GM12878 (cell line): Measurements from ENCODE around the gene AMIGO2. TPM values are rescaled to one million over a fixed set of nuclear protein-coding genes. Genes with fewer than 3 reads are reported as not detected.

Experiments used
- ATAC-seq: fragments of 200-7000 bp; cut with Tn5 transposase; 3 replicates; pipeline ENCODE4 v1.9.1; 2020; ENCODE audit warnings: mild to moderate bottlenecking, moderate library complexity
- BruUV-seq: library from RNA; stranded (reverse); fragments of 400-500 nt; replicated peaks from 2 replicates; lab custom pipeline; 2021; lab: Mats Ljungman, UMichigan
- CTCF ChIA-PET: fragments of 300-600 bp; sonication (Branson Sonifier 250); formaldehyde crosslinking; extraction: SDS; loops from one replicate; lab custom pipeline; 2021; ENCODE audit warnings: inconsistent platforms; lab: Yijun Ruan, JAX
- POLR2A ChIA-PET: fragments of 350-600 bp; formaldehyde crosslinking; extraction: SDS; loops from one replicate; lab custom pipeline; 2021; ENCODE audit warnings: inconsistent platforms; lab: Charles Lee
- RAD21 ChIA-PET: fragments of 300-600 bp; sonication (Branson Sonifier 250); formaldehyde crosslinking; loops from one replicate; lab custom pipeline; 2023; ENCODE audit warnings: antibody characterized with exemption; ENCODE audit not compliant: unreplicated experiment; lab: Charles Lee
- SMC1A ChIA-PET: fragments of 300-600 bp; sonication (Branson Sonifier 250); formaldehyde crosslinking; loops from one replicate; lab custom pipeline; 2023; ENCODE audit not compliant: unreplicated experiment, uncharacterized antibody; lab: Charles Lee
- DNase-seq: peaks from one replicate; pipeline ENCODE4 v3.0.0-alpha.2; 2011; ENCODE audit warnings: low read depth, low spot score
- FAIRE-seq: peaks from 3 replicates; lab custom pipeline; 2011; peaks lifted over from hg19 to GRCh38; lab: Jason Lieb, UNC
- H2AFZ ChIP-seq: 2 replicates; pipeline ENCODE4 v1.6.0; 2011; ENCODE audit warnings: low read depth, low read length, control low read depth; ENCODE audit not compliant: control insufficient read depth
- H3K27ac ChIP-seq: 2 replicates; pipeline ENCODE4 v1.5.1; 2011; ENCODE audit warnings: control low read depth; ENCODE audit not compliant: control insufficient read depth, insufficient read depth
- H3K27me3 ChIP-seq, 2 experiments: replicated peaks in 1 of 2; 2 replicates each; pipeline versions ENCODE4 v1.6.0 to v1.6.1; 2011; ENCODE audit warnings: low read length in 1 of 2; ENCODE audit not compliant: control insufficient read depth in 2 of 2, insufficient read depth in 2 of 2
- H3K36me3 ChIP-seq, 2 experiments: 2 replicates each; pipeline ENCODE4 v1.5.1; 2011; ENCODE audit warnings: low read length in 1 of 2; ENCODE audit not compliant: control insufficient read depth in 2 of 2, insufficient read depth in 2 of 2
- H3K4me1 ChIP-seq: 2 replicates; pipeline ENCODE4 v1.6.1; 2011; ENCODE audit warnings: mild to moderate bottlenecking, low read length, moderate library complexity, mixed read lengths; ENCODE audit not compliant: control insufficient read depth, insufficient read depth
- H3K4me2 ChIP-seq: 2 replicates; pipeline ENCODE4 v1.6.0; 2011; ENCODE audit warnings: control low read depth; ENCODE audit not compliant: control insufficient read depth, insufficient read depth
- H3K4me3 ChIP-seq: fragments of 200-600 bp; sonication (generic); 2 replicates; pipeline ENCODE4 v1.5.1; 2016
- H3K79me2 ChIP-seq: 2 replicates; pipeline ENCODE4 v1.6.0; 2011; ENCODE audit warnings: low read length; ENCODE audit not compliant: control insufficient read depth, insufficient read depth
- H3K9ac ChIP-seq: 2 replicates; pipeline ENCODE4 v1.8.0; 2011; ENCODE audit warnings: low read length, control low read depth, mixed read lengths; ENCODE audit not compliant: control insufficient read depth, insufficient read depth
- H3K9me3 ChIP-seq: replicated peaks from 3 replicates; pipeline ENCODE4 v1.5.1; 2011; ENCODE audit warnings: mild to moderate bottlenecking, low read length; ENCODE audit not compliant: control insufficient read depth, insufficient read depth
- H4K20me1 ChIP-seq: 2 replicates; pipeline ENCODE4 v1.6.0; 2011; ENCODE audit not compliant: control insufficient read depth, insufficient read depth
- IRF3 ChIP-seq: fragments of 450-650 bp; IDR thresholded peaks from 2 replicates; pipeline ENCODE4 v1.6.1; 2014; ENCODE audit warnings: mild to moderate bottlenecking
- PML ChIP-seq: IDR thresholded peaks from 2 replicates; pipeline ENCODE4 v1.6.1; 2012; ENCODE audit warnings: low read length, inconsistent platforms
- POLR2AphosphoS5 ChIP-seq: IDR thresholded peaks from 2 replicates; pipeline ENCODE4 v1.6.1; 2011; ENCODE audit warnings: mild to moderate bottlenecking, low read length, inconsistent platforms
- SKIL ChIP-seq: fragments of 450-650 bp; IDR thresholded peaks from 2 replicates; pipeline ENCODE4 v1.6.1; 2017; ENCODE audit warnings: mild to moderate bottlenecking, low read depth, inconsistent platforms; ENCODE audit not compliant: poor library complexity, severe bottlenecking
- STAT1 ChIP-seq: fragments of 450-650 bp; conservative IDR thresholded peaks from 2 replicates; pipeline ENCODE4 v1.6.1; 2014; ENCODE audit warnings: antibody characterized with exemption, mild to moderate bottlenecking
- TARDBP ChIP-seq: IDR thresholded peaks from 2 replicates; pipeline ENCODE4 v1.6.1; 2016; ENCODE audit warnings: borderline replicate concordance
- ZBTB33 ChIP-seq: fragments of 450-650 bp; IDR thresholded peaks from 2 replicates; pipeline ENCODE4 v1.6.1; 2017; ENCODE audit warnings: mild to moderate bottlenecking
- WGBS: methylation state at CpG from one replicate; pipeline ENCODE4 v1.1.6; 2016; ENCODE audit warnings: low lambda C conversion rate; ENCODE audit not compliant: insufficient replicate concordance, insufficient coverage; ENCODE audit errors: missing lambda C conversion rate; 5-methylcytosine and 5-hydroxymethylcytosine counted together
- in situ Hi-C: fragments of 300-500 bp; cut with MboI; formaldehyde crosslinking; loops from 9 replicates; pipeline ENCODE4 v1.14.3; 2018; ENCODE audit warnings: mixed read lengths
- intact Hi-C: fragments of 100-400 bp; cut with micrococcal nuclease; formaldehyde crosslinking; loops from one replicate; pipeline ENCODE4 v1.14.2; 2022; ENCODE audit not compliant: unreplicated experiment
- polyA plus RNA-seq, 11 experiments: library from polyadenylated mRNA; depleted of rRNA in 4 of 11; unstranded in 6 of 11; stranded (reverse) in 5 of 11; fragments of >200 nt; fragmentation: Nextera tagmentation in 4 of 11; fragmentation: Illumina TruSeq in 1 of 11; extraction: Ambion mirVana in 4 of 11; extraction: Trizol in 1 of 11; gene quantifications; 1 replicate in 1 of 11; 2 replicates in 10 of 11; pipeline versions ENCODE4 v1.2.1 to v1.2.3, GENCODE V29; 2011 to 2016; ENCODE audit warnings: inconsistent platforms in 2 of 11, missing spikeins in 2 of 11, low read depth in 1 of 11
- total RNA-seq, 4 experiments: library from RNA; depleted of rRNA in 3 of 4; stranded (reverse); fragments of >200 nt in 3 of 4; fragmentation: Illumina TruSeq in 1 of 4; extraction: Trizol in 1 of 4; gene quantifications; 2 replicates each; pipeline versions ENCODE4 v1.2.1 to v1.2.3, GENCODE V29; 2013 to 2021

Gene AMIGO2
- total and polyA plus RNA-seq, 10 of the 15 experiments (the other 5 are each of a cell fraction or from before 2014, with no cell fraction given), result 0.03 to 0.15 (median 0.11) TPM; not detected in 7

- Histone ChIP-seq H3K4me3 (no peak overlapping the region), H2AFZ (no peak overlapping the region), H3K27me3 (peaks cover 8 to 16% of the 10 kb centered on the region in 2 experiments), H3K36me3 (no peaks in the 10 kb centered on the region), H4K20me1 (no peaks in the 10 kb centered on the region), H3K9ac (no peak overlapping the region), H3K4me2 (no peak overlapping the region), H3K4me1 (no peaks in the 10 kb centered on the region), H3K9me3 (no peaks in the 10 kb centered on the region), H3K79me2 (no peaks in the 10 kb centered on the region), H3K27ac (no peak overlapping the region)
- FAIRE-seq, result no peak
- intact Hi-C loops, result no loop called here
- ChIA-PET POLR2A (no interaction called here), RAD21 (interaction anchor here (1.0 to 1.1 kb wide), 2 partner anchors 133 to 141 kb away, joined by 3 read pairs; no protein-coding TSS in a partner anchor), CTCF (interaction anchor here (0.6 to 2.2 kb wide), 3 partner anchors 42 to 323 kb away, joined by 3 to 12 read pairs (median 3); no protein-coding TSS in a partner anchor), SMC1A (interaction anchor here (1.1 kb wide), 1 partner anchor 232 kb away, joined by 3 read pairs; no protein-coding TSS in a partner anchor)
- TF ChIP-seq IRF3 (no peak), ZBTB33 (no peak), SKIL (no peak), TARDBP (no peak), POLR2AphosphoS5 (no peak), PML (no peak), STAT1 (no peak)
- BruUV-seq, result no TSS peak
- 97% methylated on average over 2 of the region's 2 CpGs for WGBS
- in situ Hi-C loops, result no loop called here
- DNase-seq, result no peak
- no peak for ATAC-seq
Measured at GRCh38 chr12:47074757-47075156, 5.0 kb downstream of the AMIGO2 start.
